NCI-H510A (cell line): ENCODE measurements around the gene ARHGEF28.

ENCODE experiments used
- DNase-seq: peaks from one replicate; lab custom pipeline; 2025; lab: John Stamatoyannopoulos, UW

The ARHGEF28 gene

GRCh38 chr5:73698011-73698410 is 72.0 kb downstream of the ARHGEF28 start:
- DNase-seq = no peak

- no peak for DNase-seq
Observed at GRCh38 chr5:73701566-73701965, 75.6 kb downstream of the ARHGEF28 start.

- no peak for DNase-seq
Observed at GRCh38 chr5:73702534-73702933, 76.5 kb downstream of the ARHGEF28 start.

- no peak for DNase-seq
Observed at GRCh38 chr5:73702951-73703350, 77.0 kb downstream of the ARHGEF28 start.

- no peak for DNase-seq
Observed at GRCh38 chr5:73705364-73705763, 79.4 kb downstream of the ARHGEF28 start.

GRCh38 chr5:73706963-73707362 is 81.0 kb downstream of the ARHGEF28 start:
- DNase-seq = no peak

- no peak for DNase-seq
Observed at GRCh38 chr5:73709536-73710129, 83.6 kb downstream of the ARHGEF28 start.

- DNase-seq = no peak
Observed at GRCh38 chr5:73716284-73716808, 90.3 kb downstream of the ARHGEF28 start.

GRCh38 chr5:73718762-73719161 is 92.8 kb downstream of the ARHGEF28 start:
- no peak for DNase-seq

- no peak for DNase-seq
Observed at GRCh38 chr5:73719632-73720031, 93.6 kb downstream of the ARHGEF28 start.

- no peak for DNase-seq
Observed at GRCh38 chr5:73722231-73722630, 96.2 kb downstream of the ARHGEF28 start.

- DNase-seq = no peak
Observed at GRCh38 chr5:73726071-73726470, 100.1 kb downstream of the ARHGEF28 start.

GRCh38 chr5:73726606-73727231 is 100.7 kb downstream of the ARHGEF28 start:
- DNase-seq = no peak

GRCh38 chr5:73727470-73727869 is 101.5 kb downstream of the ARHGEF28 start:
- DNase-seq = no peak

- no peak for DNase-seq
Observed at GRCh38 chr5:73728493-73729273, 102.7 kb downstream of the ARHGEF28 start.

- DNase-seq = no peak
Observed at GRCh38 chr5:73729329-73729728, 103.3 kb downstream of the ARHGEF28 start.

GRCh38 chr5:73732045-73732444 is 106.0 kb downstream of the ARHGEF28 start:
- no peak for DNase-seq

GRCh38 chr5:73733219-73733618 is 107.2 kb downstream of the ARHGEF28 start:
- no peak for DNase-seq

GRCh38 chr5:73735032-73735734 is 109.2 kb downstream of the ARHGEF28 start:
- DNase-seq = no peak

GRCh38 chr5:73739650-73740049 is 113.7 kb downstream of the ARHGEF28 start:
- DNase-seq = no peak

GRCh38 chr5:73740274-73740790 is 114.3 kb downstream of the ARHGEF28 start:
- no peak for DNase-seq

- DNase-seq = no peak
Observed at GRCh38 chr5:73743161-73743560, 117.2 kb downstream of the ARHGEF28 start.
